ENCODE data around the gene AUNIP. TPM values are rescaled to one million over a fixed set of nuclear protein-coding genes. Genes with fewer than 3 reads are reported as not detected.

AUNIP gene
- total RNA-seq, 1 donor from 2014 or later = 1.3 TPM

DNA sequence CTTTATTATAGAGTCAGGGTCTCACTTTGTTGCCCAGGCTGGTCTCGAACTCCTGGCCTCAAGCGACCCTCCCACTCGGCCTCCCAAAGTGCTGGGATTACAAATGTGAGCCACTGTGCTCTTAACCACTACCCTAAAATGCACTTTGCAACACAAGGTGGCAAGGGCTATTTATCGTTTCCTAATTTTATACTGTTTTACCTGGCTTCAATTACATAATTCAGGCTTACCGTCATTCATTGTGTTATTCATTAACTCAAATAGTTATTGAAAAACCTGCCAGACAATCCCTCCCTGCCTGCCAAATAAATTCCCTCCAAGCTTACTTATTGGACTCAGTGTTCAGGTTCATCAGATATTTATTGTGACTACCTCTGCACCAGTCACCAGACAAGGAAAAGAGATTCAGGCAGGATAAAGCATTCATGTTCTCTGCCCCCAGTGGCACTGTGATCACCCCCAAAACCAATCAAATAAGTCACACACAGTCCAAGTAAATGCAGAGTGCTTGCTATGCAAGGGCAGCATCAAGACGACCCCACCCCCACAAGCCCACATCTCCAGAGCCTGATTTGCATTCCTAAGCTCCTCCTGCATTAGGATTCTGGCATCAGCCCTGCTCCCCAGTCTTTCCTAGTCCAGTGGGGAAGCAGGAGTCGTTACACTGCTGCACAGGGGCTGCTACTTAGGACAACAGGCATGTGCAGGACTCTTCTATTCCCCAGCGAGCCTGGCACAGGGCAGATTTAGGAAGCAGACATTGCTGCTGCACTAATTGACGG is 8.1 kb upstream of the AUNIP start:
- Mint-ChIP-seq H3K4me3 (ENCODE audit: unreplicated experiment) (no peak overlapping the region), H3K9me3 (ENCODE audit: unreplicated experiment) (peaks cover 1% of the 10 kb centered on the region), H3K27me3 (ENCODE audit: unreplicated experiment) (peaks cover 2% of the 10 kb centered on the region), H3K4me1 (ENCODE audit: low read depth, unreplicated experiment) (peaks cover 10% of the 10 kb centered on the region), H3K36me3 (ENCODE audit: unreplicated experiment) (peaks cover 5% of the 10 kb centered on the region), H3K27ac (ENCODE audit: unreplicated experiment) (no peak overlapping the region)
- TF ChIP-seq, protein P1, sequence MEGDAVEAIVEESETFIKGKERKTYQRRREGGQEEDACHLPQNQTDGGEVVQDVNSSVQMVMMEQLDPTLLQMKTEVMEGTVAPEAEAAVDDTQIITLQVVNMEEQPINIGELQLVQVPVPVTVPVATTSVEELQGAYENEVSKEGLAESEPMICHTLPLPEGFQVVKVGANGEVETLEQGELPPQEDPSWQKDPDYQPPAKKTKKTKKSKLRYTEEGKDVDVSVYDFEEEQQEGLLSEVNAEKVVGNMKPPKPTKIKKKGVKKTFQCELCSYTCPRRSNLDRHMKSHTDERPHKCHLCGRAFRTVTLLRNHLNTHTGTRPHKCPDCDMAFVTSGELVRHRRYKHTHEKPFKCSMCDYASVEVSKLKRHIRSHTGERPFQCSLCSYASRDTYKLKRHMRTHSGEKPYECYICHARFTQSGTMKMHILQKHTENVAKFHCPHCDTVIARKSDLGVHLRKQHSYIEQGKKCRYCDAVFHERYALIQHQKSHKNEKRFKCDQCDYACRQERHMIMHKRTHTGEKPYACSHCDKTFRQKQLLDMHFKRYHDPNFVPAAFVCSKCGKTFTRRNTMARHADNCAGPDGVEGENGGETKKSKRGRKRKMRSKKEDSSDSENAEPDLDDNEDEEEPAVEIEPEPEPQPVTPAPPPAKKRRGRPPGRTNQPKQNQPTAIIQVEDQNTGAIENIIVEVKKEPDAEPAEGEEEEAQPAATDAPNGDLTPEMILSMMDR (IDR thresholded peaks at IDR 0.05; ENCODE audit: partially characterized antibody, unreplicated experiment) = no peak
- no peak for DNase-seq

- Mint-ChIP-seq H3K36me3 (ENCODE audit: unreplicated experiment) (peaks cover 5% of the 10 kb centered on the region), H3K4me3 (ENCODE audit: unreplicated experiment) (no peak overlapping the region), H3K27me3 (ENCODE audit: unreplicated experiment) (peaks cover 3% of the 10 kb centered on the region), H3K27ac (ENCODE audit: unreplicated experiment) (no peak overlapping the region), H3K4me1 (ENCODE audit: low read depth, unreplicated experiment) (peaks cover 10% of the 10 kb centered on the region), H3K9me3 (ENCODE audit: unreplicated experiment) (peaks cover 1% of the 10 kb centered on the region)
- no peak for DNase-seq
- TF ChIP-seq, protein P1 (IDR thresholded peaks at IDR 0.05; ENCODE audit: partially characterized antibody, unreplicated experiment) = no peak
These were observed 7.0 kb upstream of the AUNIP start for GRCh38 chr1:25866288-25866687.

DNA sequence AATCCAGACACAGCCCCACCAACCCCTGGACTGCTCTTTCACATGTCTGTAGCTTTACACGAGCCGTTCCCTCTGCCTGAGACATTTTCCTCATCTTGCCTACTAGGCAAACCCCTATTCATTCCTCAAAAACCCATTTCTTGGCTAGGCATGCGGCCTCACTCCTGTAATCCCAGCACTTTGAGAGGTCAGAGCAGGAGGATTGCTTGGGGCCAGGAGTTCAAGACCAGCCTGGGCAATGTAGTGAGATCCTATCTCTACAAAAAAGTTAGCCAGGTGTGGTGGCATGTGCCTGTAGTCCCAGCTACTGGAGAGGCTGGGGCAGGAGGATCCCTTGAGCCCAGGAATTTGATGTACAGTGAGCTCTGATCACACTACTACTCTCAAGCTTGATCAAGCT is 5.2 kb upstream of the AUNIP start:
- Mint-ChIP-seq H3K27ac (ENCODE audit: unreplicated experiment) (no peak overlapping the region), H3K4me3 (ENCODE audit: unreplicated experiment) (no peak overlapping the region), H3K27me3 (ENCODE audit: unreplicated experiment) (peaks cover 5% of the 10 kb centered on the region), H3K4me1 (ENCODE audit: low read depth, unreplicated experiment) (peaks cover 7% of the 10 kb centered on the region), H3K9me3 (ENCODE audit: unreplicated experiment) (peaks cover 1% of the 10 kb centered on the region), H3K36me3 (ENCODE audit: unreplicated experiment) (peaks cover 5% of the 10 kb centered on the region)
- no peak for DNase-seq
- TF ChIP-seq, protein P1 (IDR thresholded peaks at IDR 0.05; ENCODE audit: partially characterized antibody, unreplicated experiment) = no peak

DNA sequence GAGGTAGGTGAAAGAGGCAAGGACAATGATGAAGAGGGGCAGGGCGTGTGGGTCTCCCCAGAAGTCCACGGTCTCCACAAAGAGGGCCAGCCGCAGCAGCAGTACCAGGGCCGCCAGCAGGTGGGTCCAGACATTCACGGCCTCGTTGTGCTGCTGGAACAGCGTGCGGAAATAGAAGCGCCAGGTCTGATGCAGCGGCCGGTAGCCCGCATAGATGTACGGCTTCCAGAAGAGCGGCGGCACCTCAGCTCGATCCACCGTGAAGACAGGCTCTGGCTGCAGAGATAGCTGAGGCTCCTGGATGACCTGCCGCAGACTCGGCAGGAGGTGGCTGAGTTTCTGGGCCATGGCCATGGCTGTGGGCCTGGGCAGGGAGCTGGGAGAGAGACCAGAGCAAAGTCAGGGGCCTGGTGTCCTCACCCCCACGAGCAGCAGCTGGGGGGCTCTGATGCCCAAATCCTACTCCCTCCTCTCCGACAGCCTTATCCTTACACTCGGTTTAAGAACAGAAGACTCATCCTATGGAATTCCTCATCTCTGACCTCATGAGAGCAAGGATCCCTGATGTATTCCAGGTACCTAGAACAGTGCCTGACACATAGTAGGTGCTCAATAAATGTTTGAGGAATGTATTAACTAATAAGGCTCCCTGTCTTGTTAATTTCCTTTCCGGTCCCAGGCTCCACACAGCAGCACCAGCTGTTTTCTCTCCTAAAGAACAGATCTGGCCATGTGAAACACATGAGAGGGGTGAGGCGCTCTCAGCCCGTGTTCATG is 4.4 kb upstream of the AUNIP start:
- H3K4me1 Mint-ChIP-seq (ENCODE audit: low read depth, unreplicated experiment) = peaks cover 7% of the 10 kb centered on the region
- H3K27ac Mint-ChIP-seq (ENCODE audit: unreplicated experiment) = no peak overlapping the region

More for the DNA sequence above, 4.4 kb upstream of the AUNIP start:
- H3K36me3 Mint-ChIP-seq (ENCODE audit: unreplicated experiment) = peaks cover 5% of the 10 kb centered on the region
- no peak for DNase-seq
- no peak overlapping the region for H3K4me3 Mint-ChIP-seq (ENCODE audit: unreplicated experiment)
- TF ChIP-seq, protein P1 (IDR thresholded peaks at IDR 0.05; ENCODE audit: partially characterized antibody, unreplicated experiment) = no peak
- H3K27me3 Mint-ChIP-seq (ENCODE audit: unreplicated experiment) = peaks cover 5% of the 10 kb centered on the region
- H3K9me3 Mint-ChIP-seq (ENCODE audit: unreplicated experiment) = peaks cover 1% of the 10 kb centered on the region
